Pons (tissue), 1 donor: Measurements from ENCODE around the gene GASK1B.

Experiments used
- DNase-seq: peaks from one replicate; pipeline ENCODE4 v3.0.0-alpha.2; 2016; ENCODE audit warnings: low spot score

The GASK1B gene

DNA sequence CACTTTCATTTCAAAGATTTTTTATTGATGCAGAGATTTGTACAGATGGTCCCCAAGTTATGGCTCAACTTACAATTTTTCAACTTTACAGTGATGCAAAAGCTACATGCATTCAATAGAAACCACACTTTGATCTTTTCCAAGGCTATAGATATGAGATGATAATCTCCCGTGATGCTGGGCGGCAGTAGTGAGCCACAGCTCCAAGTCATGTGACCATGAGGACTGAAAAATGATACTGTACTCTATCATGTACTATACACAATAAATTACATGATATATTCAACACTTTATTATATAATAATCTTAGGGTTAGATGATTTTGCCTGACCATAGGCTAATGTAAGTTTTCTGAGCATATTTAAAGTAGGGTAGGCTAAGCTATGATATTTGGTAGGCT is 14.0 kb upstream of the GASK1B start:
- no peak for DNase-seq

- no peak for DNase-seq
These were observed 9.9 kb upstream of the GASK1B start for GRCh38 chr4:158182736-158183135.

DNA sequence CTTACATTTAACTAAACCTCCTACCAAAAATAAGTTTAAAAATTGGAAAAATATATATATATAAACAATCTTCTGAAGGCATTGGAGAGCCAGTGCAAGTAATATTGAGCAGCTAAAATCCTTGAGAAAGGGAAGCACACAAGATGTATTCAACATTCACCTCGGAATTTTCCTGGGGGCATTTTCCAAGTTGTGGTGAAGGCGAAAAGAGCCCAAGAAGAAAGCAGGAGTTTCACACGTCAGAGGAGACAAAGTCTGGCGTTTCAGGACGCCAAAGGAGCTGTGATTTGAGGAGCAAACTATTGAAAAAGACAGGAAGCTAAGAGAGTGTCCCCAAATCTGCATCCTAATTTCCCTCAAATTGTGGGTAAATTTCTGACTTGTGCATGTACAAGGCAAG is 9.1 kb upstream of the GASK1B start:
- no peak for DNase-seq

DNA sequence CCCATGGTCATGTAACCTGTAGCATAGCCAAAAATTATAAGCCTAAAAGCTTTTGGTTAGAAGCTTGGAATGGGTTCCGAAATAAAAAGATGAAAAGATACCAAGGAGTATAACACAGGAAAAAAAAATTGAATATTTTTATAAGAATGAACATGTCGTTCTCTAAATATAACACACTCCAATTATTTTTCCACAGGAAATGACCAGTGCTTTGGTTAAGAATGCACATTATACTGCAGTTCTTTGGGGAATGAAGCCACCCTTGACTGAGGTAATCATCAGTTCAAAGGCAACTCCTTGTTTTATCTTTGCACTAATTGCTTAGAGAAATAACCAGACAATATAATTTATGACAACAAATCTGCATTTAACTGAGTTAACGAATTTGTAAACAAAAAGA is 6.6 kb upstream of the GASK1B start:
- no peak for DNase-seq

GRCh38 chr4:158176776-158177175 is 4.0 kb upstream of the GASK1B start:
- no peak for DNase-seq

- DNase-seq: no peak
These were observed 3.3 kb upstream of the GASK1B start for GRCh38 chr4:158176108-158176507.

GRCh38 chr4:158170691-158171561 is 1.9 kb downstream of the GASK1B start:
- DNase-seq: no peak

- no peak for DNase-seq
These were observed 2.7 kb downstream of the GASK1B start for GRCh38 chr4:158169931-158170690.

DNA sequence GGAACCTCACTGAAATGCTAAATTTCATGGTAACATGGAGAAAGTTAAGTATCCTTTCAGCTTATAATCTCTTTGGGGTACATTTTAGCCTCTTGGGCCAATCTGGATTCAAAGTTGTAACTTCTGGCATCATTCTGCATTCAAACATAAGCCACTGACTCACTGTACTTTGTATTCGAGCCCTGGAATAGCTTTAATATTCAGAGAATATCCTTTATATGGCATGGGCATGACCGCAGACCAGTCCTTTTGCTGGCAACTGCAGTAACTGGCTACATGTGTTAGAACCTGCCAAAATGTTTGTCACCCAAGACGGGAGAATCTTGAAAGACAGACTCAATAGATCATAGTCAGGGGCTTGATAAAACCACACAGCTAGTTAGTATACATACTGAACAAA is 3.3 kb downstream of the GASK1B start:
- no peak for DNase-seq

GRCh38 chr4:158168606-158169005 is 4.2 kb downstream of the GASK1B start:
- no peak for DNase-seq

- no peak for DNase-seq
These were observed 6.1 kb downstream of the GASK1B start for GRCh38 chr4:158166701-158167100.

DNA sequence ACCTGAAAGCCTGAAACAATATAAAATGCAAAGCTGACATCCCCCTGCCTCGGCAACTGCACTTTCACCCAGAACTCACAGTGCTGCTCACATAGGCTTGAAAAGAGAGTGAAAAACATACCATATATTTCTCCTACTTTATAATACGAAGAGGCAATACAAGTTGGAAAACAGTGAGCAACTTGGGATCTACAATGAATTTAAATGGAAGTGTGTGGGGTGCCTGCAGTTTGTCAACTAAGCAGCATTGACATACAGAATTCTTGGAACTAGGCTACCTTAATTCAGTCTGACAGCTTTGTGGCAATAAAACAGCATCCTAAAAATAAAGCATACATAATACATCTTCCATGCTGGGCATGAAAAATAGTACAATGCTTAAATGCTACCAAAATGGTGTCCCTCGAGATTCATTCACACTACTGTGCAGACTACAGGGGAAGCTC is 8.0 kb downstream of the GASK1B start:
- DNase-seq: no peak

DNA sequence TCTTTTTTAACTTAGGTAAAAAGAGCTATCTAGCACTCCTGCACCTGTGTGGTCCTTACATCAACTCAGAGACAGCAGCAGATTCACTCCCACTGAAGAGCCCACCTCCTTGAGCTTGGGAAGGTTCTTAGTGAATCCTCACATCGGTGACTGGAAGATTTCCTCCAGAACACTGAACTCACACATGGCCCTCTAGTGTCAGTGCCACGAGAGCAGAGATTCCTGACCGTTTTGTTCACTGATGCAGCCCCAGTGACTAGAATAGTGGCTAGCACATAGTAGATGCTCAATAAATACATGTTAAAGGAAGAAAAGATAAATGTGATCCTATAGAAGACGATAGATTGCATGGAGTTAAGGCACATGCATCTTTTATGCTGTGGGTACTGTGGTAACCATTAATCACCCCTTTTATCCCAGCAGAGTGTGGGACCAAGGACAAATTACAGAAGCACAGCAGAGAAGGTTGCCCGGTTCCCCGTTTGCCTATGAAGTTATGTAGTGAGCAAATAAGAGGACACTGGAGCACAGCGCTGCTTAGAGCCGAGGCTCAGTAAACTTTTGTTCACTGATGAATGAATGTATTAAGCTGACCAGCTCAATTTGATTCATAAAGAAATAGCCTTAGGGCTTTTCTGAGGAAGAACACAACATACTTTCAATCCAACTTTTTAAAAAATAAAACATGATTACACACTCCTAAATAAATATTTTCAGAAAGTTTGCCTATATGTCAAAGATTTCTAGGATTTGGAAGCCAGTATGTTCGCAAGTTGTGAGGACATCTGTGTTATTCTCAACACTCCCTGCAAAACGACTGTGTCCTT is 8.7 kb downstream of the GASK1B start:
- DNase-seq: no peak

DNA sequence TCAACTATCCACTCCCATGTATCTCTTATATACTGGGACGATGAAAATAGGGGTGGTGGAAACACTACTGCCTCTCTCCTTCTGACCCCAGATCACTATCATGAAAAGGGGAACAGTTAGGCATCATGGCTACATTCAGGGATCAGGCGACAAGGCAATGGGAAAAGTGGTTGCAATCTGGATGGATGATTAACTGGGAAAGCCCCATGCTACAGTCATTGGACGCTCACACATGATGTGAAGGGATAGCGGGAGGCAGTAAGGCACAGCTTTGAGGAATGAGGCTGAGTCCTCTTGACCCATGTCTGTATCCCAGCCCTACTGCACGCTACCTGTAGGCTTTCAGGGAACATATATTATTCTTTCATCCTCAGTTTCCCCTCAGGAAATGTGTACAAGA is 10.2 kb downstream of the GASK1B start:
- DNase-seq: no peak

- peak; percentile 45 for DNase-seq
These were observed 11.1 kb downstream of the GASK1B start for GRCh38 chr4:158161551-158162354.

- peak; percentile 53 for DNase-seq
These were observed 13.1 kb downstream of the GASK1B start for GRCh38 chr4:158159718-158160094.

- no peak for DNase-seq
These were observed 13.6 kb downstream of the GASK1B start for GRCh38 chr4:158159054-158159717.

DNA sequence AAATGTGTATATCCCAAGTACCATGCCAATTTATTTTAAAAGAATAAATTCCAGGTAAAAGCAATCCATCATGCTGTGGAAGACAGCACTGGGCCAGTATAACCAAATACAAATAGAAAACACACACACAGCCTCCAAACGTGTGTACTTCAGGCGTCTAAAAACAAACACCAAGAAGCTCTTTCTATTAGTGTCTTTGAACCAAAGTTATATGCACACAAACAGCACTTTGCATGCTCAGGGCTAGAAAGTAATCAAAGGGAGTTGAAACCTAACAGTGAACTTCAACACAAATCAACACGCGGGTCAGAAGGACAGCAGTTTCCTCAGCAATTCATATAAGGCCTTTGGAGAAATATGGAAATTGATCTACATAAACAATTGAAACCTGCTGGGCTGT is 15.4 kb downstream of the GASK1B start:
- DNase-seq: no peak

DNA sequence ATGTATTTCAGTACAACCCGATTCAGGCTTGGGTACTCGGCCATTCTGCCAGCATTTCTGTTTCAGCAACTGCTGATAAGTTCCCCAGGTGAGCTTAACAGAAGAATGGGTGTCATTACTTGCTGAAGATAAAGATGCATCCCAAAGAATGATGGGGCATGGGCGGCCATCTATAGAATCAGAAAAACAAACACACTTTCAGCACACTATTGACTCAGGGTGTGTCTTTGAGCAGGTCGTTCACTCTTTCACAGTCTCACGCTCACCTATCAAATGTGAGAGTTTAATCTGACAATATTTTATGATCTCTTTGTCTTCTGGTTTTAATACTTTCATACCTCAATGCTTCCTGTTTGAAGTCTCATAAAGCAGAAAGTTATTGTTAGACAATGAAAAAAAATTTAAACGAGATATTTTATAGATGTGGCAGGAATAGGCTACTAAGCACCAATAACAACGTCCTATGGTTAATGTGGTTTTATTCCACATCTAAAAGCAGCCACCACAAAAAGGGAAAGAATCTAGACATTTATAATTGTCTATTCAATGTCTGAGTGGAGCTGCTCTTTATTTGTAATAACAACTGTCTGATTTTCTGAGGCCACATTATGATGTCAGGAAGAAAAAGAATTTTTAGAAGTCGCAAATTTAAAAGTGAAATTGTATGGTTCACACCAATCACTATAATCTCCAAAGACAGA is 17.0 kb downstream of the GASK1B start:
- no peak for DNase-seq

- no peak for DNase-seq
These were observed 25.7 kb downstream of the GASK1B start for GRCh38 chr4:158147151-158147550.
